Neuron (in vitro differentiated cells): ENCODE results near the gene NADK.
"Not testable (repeated sequence)": the region's sequence is repeated elsewhere in the genome, so short reads cannot be mapped to it uniquely, and the experiment has no call there.

Experiments used
- H2AFZ ChIP-seq: one replicate; pipeline ENCODE4 v1.6.1; 2013; ENCODE audit warnings: low read depth, mild to moderate bottlenecking, inconsistent platforms, low read length, moderate library complexity
- H3K27me3 ChIP-seq: one replicate; pipeline ENCODE4 v1.6.1; 2013; ENCODE audit warnings: low read length; ENCODE audit not compliant: insufficient read depth
- H3K36me3 ChIP-seq: one replicate; pipeline ENCODE4 v1.6.1; 2013; ENCODE audit warnings: low read length; ENCODE audit not compliant: insufficient read depth
- H3K4me1 ChIP-seq: one replicate; pipeline ENCODE4 v1.6.1; 2013; ENCODE audit warnings: low read length; ENCODE audit not compliant: insufficient read depth
- H3K4me3 ChIP-seq: 2 replicates; pipeline ENCODE4 v1.5.1; 2013; ENCODE audit warnings: mild to moderate bottlenecking, low read length, moderate library complexity
- H3K9me3 ChIP-seq: one replicate; pipeline ENCODE4 v1.6.1; 2013; ENCODE audit warnings: low read length

Gene NADK

DNA sequence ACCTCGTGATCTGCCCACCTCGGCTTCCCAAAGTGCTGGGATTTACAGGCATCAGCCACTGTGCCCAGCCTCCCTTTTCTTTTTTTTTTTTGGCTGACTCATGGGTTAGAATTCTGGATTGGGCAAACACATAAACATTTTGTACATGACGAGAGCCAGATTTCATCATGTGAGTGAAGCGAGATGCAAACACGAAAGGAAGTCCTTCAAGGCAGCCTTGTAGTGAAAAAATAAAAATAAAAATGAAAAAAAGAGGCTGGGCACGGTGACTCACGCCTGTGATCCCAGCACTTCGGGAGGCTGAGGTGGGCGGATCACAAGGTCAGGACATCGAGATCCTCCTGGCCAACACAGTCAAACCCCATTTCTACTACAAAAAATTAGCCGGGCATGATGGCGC, 37.3 kb downstream of the NADK start:
- H3K4me1 ChIP-seq, H2AFZ ChIP-seq, H3K27me3 ChIP-seq, H3K4me3 ChIP-seq, H3K9me3 ChIP-seq: not testable (repeated sequence)
- peaks cover 11% of the 10 kb centered on the region for H3K36me3 ChIP-seq

DNA sequence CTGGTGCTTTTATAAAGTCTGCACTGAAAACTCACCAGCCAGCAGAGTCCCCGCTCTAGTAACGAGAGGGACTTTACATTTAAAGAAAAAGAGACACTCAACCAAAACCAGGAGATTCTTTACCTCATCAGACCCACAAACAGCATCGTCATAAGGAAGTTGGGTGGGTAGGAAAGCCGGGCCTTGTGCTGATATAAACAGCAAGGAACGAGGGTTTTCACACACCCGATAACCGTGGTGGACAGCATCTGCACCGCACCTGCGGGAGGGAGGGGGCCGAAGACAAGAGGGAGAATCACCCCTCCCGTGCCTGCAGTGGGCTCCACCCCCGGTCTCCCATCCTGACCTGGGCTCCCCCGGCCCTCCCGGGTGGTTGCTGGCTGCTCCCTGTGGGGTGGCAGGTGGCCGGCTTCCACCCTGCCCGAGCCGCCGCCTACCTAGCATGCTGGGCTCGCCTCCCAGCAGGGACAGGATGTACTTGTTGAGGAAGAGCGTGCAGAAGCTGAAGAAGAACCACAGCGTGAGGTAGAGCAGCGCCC, 39.4 kb downstream of the NADK start:
- H3K9me3 ChIP-seq, H3K4me3 ChIP-seq, H3K27me3 ChIP-seq, H2AFZ ChIP-seq, H3K4me1 ChIP-seq: not testable (repeated sequence)
- peaks cover 22% of the 10 kb centered on the region for H3K36me3 ChIP-seq

DNA sequence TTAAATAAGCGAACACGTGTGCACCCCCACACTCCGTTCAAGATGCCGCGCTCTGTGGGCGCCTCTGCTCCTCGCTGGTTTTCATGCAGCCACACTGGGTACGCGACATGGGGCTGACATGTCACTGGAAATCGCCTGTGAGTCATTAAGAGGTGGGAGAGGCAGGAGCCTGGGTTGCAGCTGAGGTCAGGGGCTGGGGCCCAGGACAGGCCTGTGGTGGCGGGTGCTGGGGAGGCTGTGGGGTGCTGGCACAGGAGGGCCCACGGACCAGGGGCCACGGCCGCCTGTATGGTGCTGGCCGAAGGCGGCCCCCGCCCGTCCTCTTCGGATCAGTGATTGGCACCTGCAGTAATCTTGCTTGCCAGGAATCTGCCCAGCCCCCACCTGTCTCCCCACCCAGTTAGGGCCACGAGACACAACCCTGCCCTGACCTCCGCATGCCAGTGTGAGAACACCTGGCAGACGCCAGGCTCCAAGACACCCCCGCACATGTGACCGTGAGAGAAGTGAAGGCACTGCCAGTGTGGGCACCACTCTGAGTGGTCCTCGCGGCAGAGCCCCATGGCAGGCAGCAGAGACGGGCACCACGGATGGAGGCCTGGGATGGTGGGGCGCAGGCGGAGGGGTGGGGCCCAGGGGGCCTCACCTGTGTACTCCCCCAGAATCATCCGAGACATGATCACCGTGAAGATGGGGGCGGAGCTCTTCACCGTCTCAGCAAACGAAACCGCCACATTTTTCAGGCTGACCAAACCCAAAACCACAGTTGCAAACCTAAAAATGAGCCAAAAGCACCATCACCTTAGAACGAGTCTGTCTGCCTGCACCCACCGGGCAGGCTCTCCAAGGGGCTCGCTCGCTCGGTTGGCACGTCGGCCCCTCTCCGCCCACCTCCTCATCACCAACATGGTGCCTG, 40.3 kb downstream of the NADK start:
- not testable (repeated sequence) for H3K9me3 ChIP-seq, H3K4me3 ChIP-seq, H3K27me3 ChIP-seq, H3K4me1 ChIP-seq, H2AFZ ChIP-seq
- H3K36me3 ChIP-seq, result peaks cover 24% of the 10 kb centered on the region

DNA sequence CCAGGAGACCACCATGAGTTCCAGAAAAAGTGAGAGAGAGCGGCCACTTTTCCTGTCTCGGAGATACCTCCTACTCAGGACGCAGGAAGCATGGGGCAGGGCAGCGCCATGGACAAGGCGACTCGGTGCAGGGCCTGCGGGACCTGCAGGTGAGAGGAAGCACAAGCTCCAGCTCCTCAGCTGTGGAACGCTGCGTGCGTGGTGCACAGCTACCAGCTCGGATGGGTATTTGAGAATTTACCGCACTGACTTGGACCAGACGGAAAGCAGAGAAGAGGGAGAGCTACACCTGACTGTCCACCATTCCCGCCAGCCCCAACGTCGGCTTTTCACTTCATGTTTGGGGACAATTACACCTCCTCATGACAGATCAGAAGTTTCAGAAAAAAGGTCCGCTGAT, 45.9 kb downstream of the NADK start:
- H2AFZ ChIP-seq, result no peak overlapping the region
- no peaks in the 10 kb centered on the region for H3K27me3 ChIP-seq
- peaks cover 37% of the 10 kb centered on the region for H3K36me3 ChIP-seq
- H3K4me1 ChIP-seq, result no peaks in the 10 kb centered on the region
- H3K4me3 ChIP-seq, result no peak overlapping the region
- no peaks in the 10 kb centered on the region for H3K9me3 ChIP-seq

DNA sequence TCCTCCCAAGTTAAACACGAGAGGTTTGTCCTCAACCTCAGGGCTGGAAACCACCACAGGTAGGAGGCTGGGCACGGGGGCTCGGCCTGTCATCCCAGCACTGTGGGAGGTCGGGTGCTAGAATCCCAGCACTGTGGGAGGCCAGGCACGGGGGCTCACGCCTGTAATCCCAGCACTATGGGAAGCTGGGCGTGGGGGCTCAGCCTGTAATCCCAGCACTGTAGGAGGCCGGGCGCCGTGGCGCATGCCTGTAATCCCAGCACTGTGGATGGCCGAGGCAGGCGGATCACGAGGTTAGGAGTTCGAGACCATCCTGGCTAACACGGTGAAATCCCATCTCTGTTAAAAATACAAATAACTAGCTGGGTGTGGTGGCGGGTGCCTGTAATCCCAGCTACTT, 47.4 kb downstream of the NADK start:
- no peaks in the 10 kb centered on the region for H3K9me3 ChIP-seq
- no peaks in the 10 kb centered on the region for H3K4me1 ChIP-seq
- H2AFZ ChIP-seq, result no peak overlapping the region
- H3K4me3 ChIP-seq, result no peak overlapping the region
- H3K27me3 ChIP-seq, result no peaks in the 10 kb centered on the region
- peaks cover 35% of the 10 kb centered on the region for H3K36me3 ChIP-seq

DNA sequence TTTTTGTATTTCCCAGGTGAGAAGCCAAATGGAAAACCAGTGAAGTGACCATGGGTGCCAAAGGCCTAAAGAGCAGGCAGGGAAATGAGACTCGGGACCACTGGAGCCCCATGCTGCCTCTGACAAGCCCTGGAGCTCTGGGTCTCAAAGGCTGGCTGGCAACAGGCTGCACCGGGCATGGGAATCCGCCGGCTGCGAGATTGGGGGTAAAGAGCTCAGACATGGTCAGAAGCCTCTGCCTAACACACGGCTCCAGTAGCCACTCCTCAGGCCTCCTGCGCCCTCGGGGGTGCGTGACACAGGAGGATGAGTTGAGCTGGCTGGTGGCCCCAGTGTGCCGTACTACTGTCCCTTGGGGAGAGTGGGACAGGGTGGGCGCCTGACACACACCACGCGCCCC, 48.0 kb downstream of the NADK start:
- H3K27me3 ChIP-seq, H2AFZ ChIP-seq, H3K4me3 ChIP-seq, H3K4me1 ChIP-seq, H3K9me3 ChIP-seq: not testable (repeated sequence)
- H3K36me3 ChIP-seq, result peaks cover 31% of the 10 kb centered on the region

DNA sequence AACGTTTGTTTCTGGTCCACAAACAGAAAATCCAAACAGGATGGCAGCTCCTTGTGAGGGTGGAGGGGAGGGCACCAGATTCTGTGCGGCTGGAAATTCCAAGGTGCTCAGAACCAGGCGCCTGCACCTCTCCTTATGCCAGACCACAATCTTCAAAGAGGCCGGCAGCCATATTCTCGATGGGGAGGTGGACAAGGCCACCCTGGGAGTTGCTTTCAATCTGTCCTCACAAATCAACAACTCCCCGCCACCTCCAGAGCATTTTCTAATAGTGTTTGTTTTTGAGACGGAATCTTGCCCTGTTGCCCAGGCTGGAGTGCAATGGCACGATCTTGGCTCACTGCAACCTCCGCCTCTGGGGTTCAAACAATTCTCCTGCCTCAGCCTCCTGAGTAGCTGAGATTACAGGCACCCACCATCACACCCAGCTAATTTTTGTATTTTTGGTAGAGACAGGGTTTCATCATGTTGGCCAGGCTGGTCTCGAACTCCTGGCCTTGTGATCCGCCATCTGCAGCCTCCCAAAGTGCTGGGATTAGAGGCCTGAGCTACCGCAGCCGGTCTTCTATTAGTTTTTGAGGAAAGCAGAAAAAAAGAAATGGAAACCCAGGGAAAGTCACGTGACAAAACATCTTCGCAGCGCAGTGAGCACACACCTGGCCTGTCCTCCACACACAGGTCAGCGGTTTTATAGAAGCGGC, 49.0 kb downstream of the NADK start:
- H3K36me3 ChIP-seq, result peaks cover 24% of the 10 kb centered on the region
- H3K27me3 ChIP-seq, H3K4me1 ChIP-seq, H3K9me3 ChIP-seq, H2AFZ ChIP-seq, H3K4me3 ChIP-seq: not testable (repeated sequence)

DNA sequence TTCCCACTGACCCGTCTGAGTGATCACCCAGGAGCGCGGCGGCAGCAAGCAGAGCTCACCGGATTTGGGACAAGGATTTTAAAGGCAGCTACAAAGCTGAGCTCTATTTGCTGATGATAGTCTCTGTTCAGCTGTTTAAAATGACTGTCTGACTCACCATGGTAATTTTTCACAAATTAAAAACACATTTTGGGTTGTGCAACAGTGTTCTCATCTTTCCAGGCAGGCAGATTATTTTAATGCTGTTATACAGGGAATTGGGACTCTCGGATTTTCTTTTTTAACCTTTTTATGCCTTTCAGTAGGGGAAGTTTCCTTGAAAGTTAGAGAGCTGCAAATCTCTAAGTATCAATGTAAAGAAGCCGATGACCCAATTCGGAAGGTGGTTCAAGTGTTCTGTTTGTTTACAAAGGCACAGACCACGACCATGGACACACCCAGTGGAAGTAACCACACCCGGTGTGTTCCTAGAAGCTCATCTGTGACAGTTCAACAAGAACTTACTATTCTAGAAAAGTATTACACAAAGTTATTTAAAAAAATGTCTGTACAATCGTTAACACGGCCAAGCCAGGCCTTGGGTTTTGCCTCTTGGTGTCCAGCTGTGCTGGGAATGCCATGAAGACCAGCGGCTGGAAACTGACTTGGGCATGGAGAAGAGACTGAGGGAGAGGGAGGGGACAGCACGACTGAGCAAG, 49.8 kb downstream of the NADK start:
- not testable (repeated sequence) for H3K9me3 ChIP-seq, H3K27me3 ChIP-seq, H2AFZ ChIP-seq, H3K4me1 ChIP-seq, H3K4me3 ChIP-seq
- H3K36me3 ChIP-seq, result peaks cover 21% of the 10 kb centered on the region

DNA sequence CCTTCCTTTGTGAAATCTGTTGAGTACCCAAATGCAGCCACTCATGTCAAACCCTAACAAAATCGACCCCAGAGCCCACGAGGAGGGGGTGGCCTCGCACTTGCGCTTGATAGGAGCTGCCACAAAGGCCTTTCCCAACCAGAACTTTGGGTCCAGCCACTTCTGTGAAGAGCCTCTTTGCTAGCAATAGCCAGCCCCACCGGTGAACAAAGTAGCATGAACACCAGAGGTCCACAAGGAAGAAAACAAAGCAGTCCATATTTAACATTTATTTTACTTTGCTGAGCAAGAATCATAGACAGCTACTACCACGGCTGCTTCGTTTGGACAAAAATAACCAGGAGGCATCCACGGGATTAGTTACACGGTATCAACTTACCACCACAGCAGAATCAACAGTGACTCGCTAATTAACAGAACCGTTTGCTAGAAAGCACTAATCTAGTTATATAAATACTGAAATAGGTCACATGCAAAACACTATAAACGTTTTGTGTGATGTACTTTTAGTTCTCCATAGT, 51.1 kb downstream of the NADK start:
- not testable (repeated sequence) for H3K4me3 ChIP-seq, H2AFZ ChIP-seq
- peaks cover 13% of the 10 kb centered on the region for H3K36me3 ChIP-seq

DNA sequence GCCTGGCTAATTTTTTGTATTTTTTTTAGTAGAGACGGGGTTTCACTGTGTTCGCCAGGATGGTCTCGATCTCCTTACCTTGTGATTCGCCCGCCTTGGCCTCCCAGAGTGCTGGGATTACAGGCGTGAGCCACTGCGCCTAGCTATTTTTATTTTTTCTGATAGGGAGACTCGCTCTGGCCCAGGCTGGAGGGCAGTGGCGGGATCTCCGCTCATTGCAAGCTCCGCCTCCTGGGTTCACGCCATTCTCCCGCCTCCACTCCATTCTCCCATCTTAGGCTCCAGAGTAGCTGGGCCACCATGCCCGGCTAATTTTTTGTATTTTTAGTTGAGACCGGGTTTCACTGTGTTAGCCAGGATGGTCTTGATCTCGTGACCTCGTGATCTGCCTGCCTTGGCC, 52.2 kb downstream of the NADK start:
- peaks cover 11% of the 10 kb centered on the region for H3K36me3 ChIP-seq
- H3K4me3 ChIP-seq, H3K4me1 ChIP-seq, H3K27me3 ChIP-seq, H3K9me3 ChIP-seq, H2AFZ ChIP-seq: not testable (repeated sequence)

More for the DNA sequence above, 51.1 kb downstream of the NADK start:
- H3K4me1 ChIP-seq, H3K9me3 ChIP-seq, H3K27me3 ChIP-seq: not testable (repeated sequence)

DNA sequence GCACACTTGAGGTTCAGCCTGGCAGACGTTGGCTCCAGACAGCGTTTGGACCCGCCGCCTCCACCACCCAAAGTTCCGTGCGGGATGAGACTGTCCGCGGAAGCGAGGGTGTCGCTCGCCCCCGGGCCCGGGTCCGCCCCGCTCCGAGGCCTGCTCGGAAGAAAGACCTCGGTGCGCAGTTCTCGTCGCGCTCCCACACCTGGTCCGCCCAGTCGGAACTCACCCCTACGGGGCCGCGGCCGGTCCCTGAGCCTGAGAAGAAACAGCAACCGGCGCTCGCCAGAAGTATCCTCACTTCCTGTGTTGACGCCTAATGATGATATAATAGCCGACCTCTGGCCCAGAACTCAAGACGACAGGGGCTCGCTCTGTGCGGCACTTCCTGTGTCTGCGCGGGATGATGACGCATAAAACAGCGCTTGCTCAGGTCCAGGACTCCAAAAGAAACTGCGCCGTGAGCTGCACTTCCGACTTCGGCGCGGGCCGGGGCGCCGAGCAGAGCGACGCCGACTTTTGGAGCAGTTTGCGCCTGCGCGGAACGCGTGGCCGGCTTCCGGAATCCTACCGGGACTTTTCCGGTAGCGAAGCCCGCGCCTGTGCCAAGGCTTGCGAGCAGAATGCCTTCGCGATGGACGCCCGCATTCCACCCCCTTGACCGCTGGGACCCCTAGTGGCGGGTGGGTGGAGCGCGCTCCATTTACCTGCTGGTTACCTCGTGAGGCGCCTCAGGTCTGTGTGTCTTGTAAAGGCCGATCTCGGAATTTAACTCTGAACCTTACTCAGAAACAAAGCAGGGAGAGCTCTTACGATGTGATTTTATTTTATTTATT, 54.0 kb downstream of the NADK start, which contains the start of gene CDK11A:
TSS of gene CDK11A (minus strand) at position 323 of the 830 bp plus-strand sequence. CDS start 1,539 bp downstream, outside the sequence.
- not testable (repeated sequence) for H3K9me3 ChIP-seq, H3K27me3 ChIP-seq, H3K4me1 ChIP-seq, H2AFZ ChIP-seq
- Histone ChIP-seq H3K36me3 (peaks cover 13% of the 10 kb centered on the region), H3K4me3 (peak within 1 kb of the TSS; percentile 82)

DNA sequence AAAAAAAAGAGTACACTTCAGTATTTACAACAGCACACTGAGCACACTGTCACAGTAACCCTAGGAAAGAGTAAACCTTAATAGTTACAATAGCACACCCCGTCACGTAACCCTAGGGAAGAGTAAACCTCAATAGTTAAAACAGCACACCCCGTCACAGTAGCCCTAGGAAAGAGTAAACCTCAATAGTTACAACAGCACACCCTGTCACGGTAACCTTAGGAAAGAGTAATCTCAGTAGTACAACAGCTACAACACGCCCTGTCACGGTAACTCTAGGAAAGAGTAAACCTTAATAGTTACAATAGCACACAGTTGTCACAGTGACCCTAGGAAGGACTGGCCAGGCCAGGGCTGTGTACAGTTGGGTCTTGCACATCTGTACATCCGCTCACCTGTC, 57.1 kb downstream of the NADK start:
- Histone ChIP-seq H3K4me1 (no peaks in the 10 kb centered on the region), H3K36me3 (peaks cover 22% of the 10 kb centered on the region), H3K4me3 (no peak overlapping the region)

More for the DNA sequence above, 57.1 kb downstream of the NADK start:
- H2AFZ ChIP-seq, result no peak overlapping the region
- H3K9me3 ChIP-seq, result no peaks in the 10 kb centered on the region
- H3K27me3 ChIP-seq, result no peaks in the 10 kb centered on the region
